Activated naive CD4-positive, alpha-beta T cell treated with anti-CD3 and anti-CD28 coated beads, Interleukin-2, amount 50 U/mL, for 24 hours (primary cell): Measurements from ENCODE around the gene OMA1.
"Not testable (repeated sequence)": the region's sequence is repeated elsewhere in the genome, so short reads cannot be mapped to it uniquely, and the experiment has no call there.

Source experiments
- H3K27ac Mint-ChIP-seq: one replicate; pipeline ENCODE4 v1.8.0; 2021; ENCODE audit warnings: mild to moderate bottlenecking, mixed read lengths
- H3K27me3 Mint-ChIP-seq: one replicate; pipeline ENCODE4 v1.8.0; 2021; ENCODE audit warnings: mixed read lengths
- H3K36me3 Mint-ChIP-seq: one replicate; pipeline ENCODE4 v1.8.0; 2021; ENCODE audit warnings: mixed read lengths
- H3K4me1 Mint-ChIP-seq: one replicate; pipeline ENCODE4 v1.8.0; 2021; ENCODE audit warnings: mixed read lengths
- H3K4me3 Mint-ChIP-seq: one replicate; pipeline ENCODE4 v1.8.0; 2021; ENCODE audit warnings: mild to moderate bottlenecking, mixed read lengths
- H3K9me3 Mint-ChIP-seq: one replicate; pipeline ENCODE4 v1.8.0; 2021; ENCODE audit warnings: mixed read lengths

OMA1 gene

DNA sequence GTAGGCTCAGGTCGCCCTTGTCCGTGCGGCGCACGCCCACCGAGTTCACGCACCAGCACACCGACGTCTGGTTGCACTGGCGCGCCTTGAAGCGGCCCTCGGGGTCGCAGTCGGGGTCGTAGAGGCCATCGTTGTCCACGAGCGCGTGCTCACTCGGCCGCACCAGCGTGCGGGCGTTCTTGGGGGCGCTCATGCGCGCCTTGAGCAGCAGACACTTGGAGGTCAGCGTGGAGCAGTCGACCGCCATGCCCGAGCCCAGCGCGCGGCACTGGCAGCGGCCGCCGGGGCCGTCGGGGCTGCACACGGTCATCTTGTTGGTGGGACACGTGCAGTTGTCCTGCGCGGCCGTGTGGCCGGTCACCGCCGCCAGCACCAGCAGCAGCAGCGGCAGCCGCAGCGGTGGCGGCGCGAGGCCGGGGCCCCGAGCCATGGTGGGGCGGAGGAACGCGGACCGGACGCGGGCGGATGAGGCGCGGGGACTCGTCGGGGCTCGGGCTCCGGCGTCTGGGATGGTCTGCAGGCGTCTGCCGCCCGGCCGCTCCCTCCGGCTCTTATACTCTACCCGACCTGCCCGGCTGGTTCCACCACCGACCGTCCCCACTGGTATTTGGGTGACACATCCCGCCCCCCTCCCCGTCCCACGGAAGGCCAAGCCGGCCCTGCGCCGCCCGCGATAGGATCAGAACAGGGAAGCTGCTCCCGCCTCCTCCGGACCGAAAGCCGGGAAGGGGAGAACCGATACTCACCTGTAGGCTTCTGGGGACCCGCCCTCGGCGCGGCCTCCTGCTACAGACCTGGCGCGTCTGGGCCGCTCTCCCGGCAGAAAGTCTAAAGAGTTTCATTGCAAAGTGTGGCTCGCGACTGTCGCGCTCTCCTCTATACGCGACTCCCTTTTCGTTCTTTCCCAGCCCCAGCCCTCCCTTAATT lies 30.5 kb upstream of the OMA1 start, which contains the start of gene TACSTD2:
Gene TACSTD2 (minus strand): TSS at position 526 of the 927 bp plus-strand sequence. CDS start 96 bp downstream, at position 430.
- H3K27me3 Mint-ChIP-seq = peaks cover 36% of the 10 kb centered on the region
- H3K27ac Mint-ChIP-seq = no peak within 1 kb of the TSS
- no peaks in the 10 kb centered on the region for H3K9me3 Mint-ChIP-seq
- H3K36me3 Mint-ChIP-seq = no peaks in the 10 kb centered on the region
- H3K4me1 Mint-ChIP-seq = peaks cover 40% of the 10 kb centered on the region
- peak within 1 kb of the TSS; percentile 72 for H3K4me3 Mint-ChIP-seq

DNA sequence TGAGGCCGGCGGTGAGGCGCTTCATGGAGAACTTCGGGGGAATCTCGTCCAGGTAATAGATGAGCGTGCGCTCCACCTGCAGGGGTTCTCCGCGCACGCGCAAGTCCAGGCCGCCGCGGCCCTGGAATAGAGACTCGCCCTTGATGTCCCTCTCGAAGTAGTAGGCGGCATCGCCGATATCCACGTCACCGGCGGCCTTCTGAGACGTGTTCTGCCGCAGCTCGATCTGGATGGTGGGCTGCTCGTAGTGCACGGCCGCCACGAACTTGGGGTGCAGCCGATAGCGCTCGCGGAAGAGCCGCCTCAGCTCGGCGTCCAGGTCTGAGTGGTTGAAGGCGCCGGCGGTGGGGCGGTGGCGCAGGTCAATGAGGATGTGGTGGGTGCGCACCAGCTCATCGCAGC lies 29.8 kb upstream of the OMA1 start:
- no peak overlapping the region for H3K27ac Mint-ChIP-seq

DNA sequence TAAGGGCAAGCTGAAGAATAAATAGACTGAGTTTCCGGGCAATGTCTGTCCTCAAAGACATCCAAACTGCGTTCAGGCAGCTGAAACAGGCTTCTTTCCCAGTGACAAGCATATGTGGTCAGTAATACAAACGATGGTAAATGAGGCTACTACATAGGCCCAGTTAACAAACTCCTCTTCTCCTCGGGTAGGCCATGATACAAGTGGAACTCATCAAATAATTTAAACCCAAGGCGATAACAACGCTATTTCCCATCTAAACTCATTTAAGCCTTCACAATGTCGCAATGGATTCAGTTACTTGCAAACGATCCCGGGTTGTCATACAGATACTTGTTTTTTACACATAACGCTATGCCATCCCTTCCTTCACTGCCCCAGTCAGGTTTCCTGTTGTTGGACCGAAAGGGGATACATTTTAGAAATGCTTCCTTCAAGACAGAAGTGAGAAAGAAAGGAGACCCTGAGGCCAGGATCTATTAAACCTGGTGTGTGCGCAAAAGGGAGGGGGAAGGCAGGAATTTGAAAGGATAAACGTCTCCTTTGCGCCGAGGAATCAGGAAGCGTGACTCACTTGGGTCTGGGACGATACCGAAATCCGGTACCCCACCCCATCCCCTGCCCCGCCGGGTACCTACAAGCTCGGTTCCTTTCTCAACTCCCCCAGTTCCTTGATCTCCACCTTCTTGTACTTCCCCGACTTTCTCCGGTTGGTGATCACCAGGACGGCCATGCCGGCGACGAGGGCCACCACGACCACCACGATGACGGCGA lies 29.2 kb upstream of the OMA1 start:
- H3K27me3 Mint-ChIP-seq = peaks cover 36% of the 10 kb centered on the region
- no peak overlapping the region for H3K27ac Mint-ChIP-seq
- peak overlapping the region; percentile 72 for H3K4me3 Mint-ChIP-seq
- peaks cover 40% of the 10 kb centered on the region for H3K4me1 Mint-ChIP-seq
- H3K36me3 Mint-ChIP-seq = no peaks in the 10 kb centered on the region
- H3K9me3 Mint-ChIP-seq = no peaks in the 10 kb centered on the region

More for the DNA sequence above, 29.8 kb upstream of the OMA1 start:
- Mint-ChIP-seq H3K27me3 (peaks cover 36% of the 10 kb centered on the region), H3K4me1 (peaks cover 40% of the 10 kb centered on the region), H3K4me3 (peak overlapping the region; percentile 72), H3K36me3 (no peaks in the 10 kb centered on the region), H3K9me3 (no peaks in the 10 kb centered on the region)

DNA sequence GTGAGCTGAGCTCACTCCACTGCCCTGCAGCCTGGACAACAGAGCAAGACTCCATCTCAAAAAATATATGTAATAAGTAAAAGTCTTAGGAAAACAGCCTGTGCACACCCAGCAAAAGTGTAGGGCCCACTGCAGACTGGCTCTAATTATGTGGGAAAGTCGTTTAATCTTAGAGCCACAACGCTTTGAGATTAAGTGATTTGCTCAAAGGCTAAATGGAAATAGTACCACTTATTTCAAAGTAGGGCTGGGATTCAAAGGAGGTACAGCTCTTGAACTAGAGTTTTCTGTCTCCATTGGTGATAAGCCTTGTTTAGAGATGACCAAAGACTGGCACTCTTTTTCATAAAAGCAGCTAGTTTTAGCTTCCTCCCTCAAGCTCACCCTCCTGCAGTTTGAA lies 28.3 kb upstream of the OMA1 start:
- peaks cover 36% of the 10 kb centered on the region for H3K27me3 Mint-ChIP-seq
- no peaks in the 10 kb centered on the region for H3K9me3 Mint-ChIP-seq
- H3K4me3 Mint-ChIP-seq = no peak overlapping the region
- no peak overlapping the region for H3K27ac Mint-ChIP-seq
- peaks cover 40% of the 10 kb centered on the region for H3K4me1 Mint-ChIP-seq
- no peaks in the 10 kb centered on the region for H3K36me3 Mint-ChIP-seq

DNA sequence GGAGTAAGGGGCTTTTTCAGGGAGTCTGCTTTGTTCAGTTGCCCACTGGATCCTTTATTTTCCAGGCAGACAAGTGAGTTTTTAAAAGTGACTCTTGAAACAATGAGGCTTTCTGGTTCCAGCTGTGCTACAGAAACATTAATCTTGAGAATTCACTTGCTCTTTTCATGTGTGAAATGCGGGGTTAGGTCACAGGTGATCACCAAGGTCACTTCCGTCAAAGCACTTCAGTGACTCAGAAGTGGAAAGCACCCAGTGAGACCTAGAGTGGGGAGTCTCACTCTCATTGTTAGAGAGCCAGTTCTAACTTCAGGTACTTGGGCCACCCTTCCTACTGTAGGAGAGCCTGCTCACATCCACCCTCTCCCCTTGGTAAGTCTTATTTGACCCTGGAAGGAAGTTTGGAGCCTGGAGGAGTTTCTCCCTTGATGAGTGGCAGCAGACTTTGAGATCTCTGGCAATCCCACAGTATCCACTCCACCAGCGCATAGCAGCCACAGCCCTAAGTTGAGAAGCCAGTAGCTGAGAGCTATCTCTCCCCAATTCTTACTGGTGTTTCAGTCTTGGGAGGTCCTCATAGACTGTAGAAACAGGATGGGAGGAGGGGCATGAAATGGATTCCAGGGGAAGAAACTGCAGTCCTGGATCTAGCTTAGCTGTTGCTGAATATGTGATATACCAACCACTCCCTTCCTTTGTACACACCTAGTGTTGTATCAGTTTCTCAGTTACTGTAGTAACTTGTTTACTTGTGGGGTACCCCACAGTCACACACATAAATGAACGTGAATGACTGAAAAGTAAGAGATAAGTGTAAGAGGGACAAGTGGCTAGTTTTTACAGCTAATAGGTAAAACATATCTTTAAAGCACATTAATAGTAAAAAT lies 27.4 kb upstream of the OMA1 start:
- peaks cover 28% of the 10 kb centered on the region for H3K27me3 Mint-ChIP-seq
- H3K27ac Mint-ChIP-seq = no peak overlapping the region
- no peaks in the 10 kb centered on the region for H3K36me3 Mint-ChIP-seq
- peaks cover 40% of the 10 kb centered on the region for H3K4me1 Mint-ChIP-seq
- no peaks in the 10 kb centered on the region for H3K9me3 Mint-ChIP-seq
- H3K4me3 Mint-ChIP-seq = no peak overlapping the region

DNA sequence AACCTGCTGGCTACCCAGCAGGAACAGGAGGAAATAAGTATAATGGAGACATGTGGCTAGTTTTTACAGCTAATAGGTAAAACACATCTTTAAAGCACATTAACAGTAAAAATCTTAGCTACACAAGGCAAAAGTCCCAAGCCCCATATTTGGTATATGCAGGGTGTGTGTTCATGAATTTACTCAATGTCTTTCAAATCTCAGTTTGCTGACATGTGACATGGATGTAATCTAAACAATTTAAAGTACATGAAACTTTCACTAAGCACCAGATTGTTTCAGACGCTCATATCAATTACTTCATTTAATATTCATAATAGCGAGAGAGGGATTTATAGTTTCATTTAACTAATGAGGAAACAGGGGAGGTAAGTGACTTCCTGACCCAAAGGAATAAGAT lies 26.6 kb upstream of the OMA1 start:
- Mint-ChIP-seq H3K27me3 (peaks cover 27% of the 10 kb centered on the region), H3K4me3 (no peak overlapping the region), H3K4me1 (peaks cover 39% of the 10 kb centered on the region), H3K27ac (no peak overlapping the region), H3K9me3 (no peaks in the 10 kb centered on the region), H3K36me3 (no peaks in the 10 kb centered on the region)

DNA sequence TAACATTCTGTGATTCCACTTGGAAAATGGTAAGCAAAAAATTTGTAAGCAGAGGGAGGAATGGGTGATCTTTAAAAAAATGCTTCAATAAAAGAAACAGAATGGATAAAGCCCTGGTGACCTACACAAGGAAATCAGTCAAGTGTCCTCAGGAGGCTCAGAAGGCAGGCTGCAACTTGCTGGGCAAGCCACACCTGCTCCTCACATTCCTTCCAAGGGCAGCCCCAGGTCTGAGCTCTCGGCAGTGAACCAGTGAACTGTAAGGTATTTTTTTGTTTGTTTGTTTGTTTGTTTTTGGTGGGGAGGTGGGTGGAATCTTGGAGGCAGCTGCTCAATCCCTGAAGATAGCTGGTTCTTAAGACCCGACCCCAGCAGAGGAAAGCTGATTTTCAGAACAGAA lies 26.2 kb upstream of the OMA1 start:
- no peak overlapping the region for H3K4me3 Mint-ChIP-seq
- H3K36me3 Mint-ChIP-seq = no peaks in the 10 kb centered on the region
- peaks cover 35% of the 10 kb centered on the region for H3K4me1 Mint-ChIP-seq
- H3K27me3 Mint-ChIP-seq = peaks cover 23% of the 10 kb centered on the region
- H3K9me3 Mint-ChIP-seq = no peaks in the 10 kb centered on the region
- no peak overlapping the region for H3K27ac Mint-ChIP-seq

DNA sequence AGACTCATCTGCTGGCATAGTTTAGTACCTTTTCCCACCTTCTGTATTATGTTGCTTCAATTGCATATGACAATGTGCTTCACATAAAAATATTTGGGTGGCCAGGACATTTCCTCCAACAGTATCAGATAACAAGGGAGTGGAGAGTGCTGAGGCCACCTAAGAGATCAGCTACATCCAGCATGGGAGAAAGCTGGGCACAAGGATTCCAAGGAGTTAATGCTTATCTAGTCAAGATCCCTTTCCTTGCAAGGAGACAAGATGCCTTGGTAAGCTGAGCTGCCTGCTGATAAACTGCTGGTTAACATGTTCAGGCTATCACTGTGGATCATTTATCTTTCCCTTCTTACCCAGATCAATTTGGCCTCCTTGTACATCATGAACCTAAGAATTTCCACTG lies 25.1 kb upstream of the OMA1 start:
- Mint-ChIP-seq H3K27ac (no peak overlapping the region), H3K4me3 (no peak overlapping the region), H3K4me1 (peaks cover 30% of the 10 kb centered on the region), H3K36me3 (no peaks in the 10 kb centered on the region), H3K9me3 (no peaks in the 10 kb centered on the region), H3K27me3 (peaks cover 18% of the 10 kb centered on the region)

DNA sequence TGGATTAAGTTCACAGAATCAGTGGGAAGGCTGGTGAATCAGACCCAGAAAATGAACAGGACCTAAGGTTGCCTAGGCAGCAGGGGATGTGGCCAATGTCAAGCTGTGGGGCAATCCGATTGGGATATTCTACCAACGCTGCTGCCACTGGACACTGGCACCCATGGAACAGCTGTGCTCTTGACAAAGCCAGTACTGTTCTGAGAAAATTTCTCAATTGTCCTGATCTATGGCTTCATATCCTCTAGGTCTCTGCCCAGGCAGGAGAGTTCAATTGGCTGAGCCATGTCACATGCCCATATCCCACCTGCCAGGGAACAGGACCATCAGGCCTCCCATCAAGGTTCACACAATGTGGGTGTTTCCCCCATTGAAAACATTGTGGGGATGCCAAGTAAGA lies 24.3 kb upstream of the OMA1 start:
- no peaks in the 10 kb centered on the region for H3K9me3 Mint-ChIP-seq
- H3K36me3 Mint-ChIP-seq = no peaks in the 10 kb centered on the region
- H3K4me1 Mint-ChIP-seq = peaks cover 23% of the 10 kb centered on the region
- H3K27ac Mint-ChIP-seq = no peak overlapping the region
- peaks cover 14% of the 10 kb centered on the region for H3K27me3 Mint-ChIP-seq
- no peak overlapping the region for H3K4me3 Mint-ChIP-seq

DNA sequence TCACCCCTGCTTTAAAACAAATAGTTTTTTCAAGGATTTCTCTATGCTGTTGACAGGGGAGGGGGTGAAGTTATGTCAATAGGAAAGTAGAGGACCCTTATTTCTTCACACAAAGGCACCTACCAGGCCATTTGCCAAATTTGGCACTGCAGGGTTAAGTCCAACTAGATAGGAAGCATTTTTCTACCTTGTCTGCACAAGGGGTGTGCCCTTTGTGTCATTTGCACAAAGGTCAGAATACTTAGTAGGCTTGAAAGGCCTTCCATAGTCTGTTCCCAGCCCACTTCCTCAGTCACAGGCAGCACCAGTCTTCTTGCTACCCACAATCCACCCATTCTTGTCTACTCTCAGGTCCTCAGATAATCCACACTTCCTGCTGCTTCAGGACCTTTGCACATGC lies 23.6 kb upstream of the OMA1 start:
- Mint-ChIP-seq H3K4me1 (peaks cover 16% of the 10 kb centered on the region), H3K36me3 (no peaks in the 10 kb centered on the region), H3K27me3 (peaks cover 9% of the 10 kb centered on the region), H3K9me3 (no peaks in the 10 kb centered on the region), H3K27ac (no peak overlapping the region), H3K4me3 (no peak overlapping the region)

DNA sequence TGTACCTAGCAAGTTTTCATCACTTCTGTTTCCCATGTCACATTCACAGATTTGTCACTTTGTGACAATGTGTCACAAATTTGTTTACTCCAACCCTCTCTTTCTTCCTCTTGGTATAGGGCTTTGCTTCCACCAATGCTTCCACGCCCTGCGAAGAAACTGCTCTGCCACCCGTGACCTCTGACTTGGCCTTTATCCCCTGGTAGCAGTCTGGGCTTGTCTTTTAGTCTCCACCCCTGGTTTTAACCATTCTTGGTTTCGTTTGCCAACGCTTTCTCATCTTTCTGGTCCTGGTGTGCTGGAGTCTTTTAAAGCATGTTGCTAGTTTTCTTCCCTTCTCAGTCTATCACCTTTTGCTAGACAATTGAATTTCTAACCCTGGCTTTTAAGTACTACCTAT lies 22.4 kb upstream of the OMA1 start:
- Mint-ChIP-seq H3K36me3 (no peaks in the 10 kb centered on the region), H3K27me3 (peaks cover 8% of the 10 kb centered on the region), H3K27ac (no peak overlapping the region), H3K4me3 (no peak overlapping the region), H3K9me3 (no peaks in the 10 kb centered on the region), H3K4me1 (peaks cover 12% of the 10 kb centered on the region)

DNA sequence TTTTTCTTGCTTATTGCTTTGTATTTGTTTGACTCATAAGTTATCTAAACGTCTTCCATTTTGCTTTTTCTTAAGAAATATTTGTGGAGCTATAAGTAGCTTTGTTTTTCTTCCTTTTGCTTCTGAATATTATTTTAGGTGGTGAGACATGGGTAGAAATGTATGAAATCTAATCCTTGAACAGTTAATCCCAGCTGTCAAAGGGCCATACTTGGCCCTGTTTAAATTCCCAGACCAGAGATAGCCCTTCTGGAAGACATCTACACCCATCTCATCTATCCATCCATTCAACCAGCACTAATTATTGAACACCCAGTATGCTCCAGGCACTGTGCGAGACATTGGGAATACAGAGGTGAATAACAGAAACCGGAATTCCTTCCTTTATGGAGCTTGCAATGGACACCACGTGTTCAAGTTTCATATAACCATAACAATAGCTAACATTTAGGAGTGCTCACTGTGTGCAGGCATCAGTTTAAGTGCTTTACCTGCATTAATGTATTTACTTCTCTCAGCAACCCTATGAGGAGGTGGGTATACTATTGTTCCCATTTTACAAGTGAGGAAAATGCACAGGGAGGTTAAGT lies 21.8 kb upstream of the OMA1 start:
- Mint-ChIP-seq H3K9me3 (no peaks in the 10 kb centered on the region), H3K27me3 (peaks cover 8% of the 10 kb centered on the region), H3K27ac (no peak overlapping the region), H3K36me3 (no peaks in the 10 kb centered on the region), H3K4me3 (no peak overlapping the region), H3K4me1 (peaks cover 6% of the 10 kb centered on the region)

DNA sequence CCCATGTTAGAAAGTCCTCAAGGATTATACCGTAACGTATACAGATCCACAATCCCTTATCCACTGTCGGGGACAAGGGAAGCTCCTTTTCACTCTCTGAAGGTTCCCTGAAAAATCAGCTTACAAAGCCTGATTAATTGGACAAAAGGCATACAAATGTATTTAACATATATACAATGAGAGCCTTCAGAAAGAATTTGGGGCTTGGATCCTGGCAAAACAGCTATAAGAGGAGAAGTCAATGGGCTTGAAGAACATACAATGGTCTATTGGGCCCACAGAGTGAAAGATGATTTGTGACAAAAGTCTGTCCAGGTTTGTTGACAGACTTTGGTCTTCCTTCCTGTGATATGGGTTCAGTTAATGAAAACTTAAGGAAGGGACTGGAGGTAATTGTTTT lies 19.8 kb upstream of the OMA1 start:
- Mint-ChIP-seq H3K27me3 (peaks cover 9% of the 10 kb centered on the region), H3K36me3 (no peaks in the 10 kb centered on the region), H3K4me3 (no peak overlapping the region), H3K9me3 (no peaks in the 10 kb centered on the region), H3K27ac (no peak overlapping the region), H3K4me1 (no peaks in the 10 kb centered on the region)

DNA sequence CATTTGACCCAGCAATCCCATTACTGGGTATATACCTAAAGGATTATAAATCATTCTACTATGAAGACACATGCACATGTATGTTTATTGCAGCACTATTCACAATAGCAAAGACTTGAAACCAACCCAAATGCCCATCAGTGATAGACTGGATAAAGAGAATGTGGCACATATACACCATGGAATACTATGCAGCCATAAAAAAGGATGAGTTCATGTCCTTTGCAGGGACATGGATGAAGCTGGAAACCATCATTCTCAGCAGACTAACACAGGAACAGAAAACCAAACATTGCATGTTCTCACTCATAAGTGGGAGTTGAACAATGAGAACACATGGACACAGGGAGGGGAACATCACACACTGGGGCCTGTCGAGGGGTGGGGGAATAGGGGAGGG lies 17.2 kb upstream of the OMA1 start:
- H3K9me3 Mint-ChIP-seq, H3K4me1 Mint-ChIP-seq, H3K27ac Mint-ChIP-seq, H3K4me3 Mint-ChIP-seq, H3K36me3 Mint-ChIP-seq: not testable (repeated sequence)
- peaks cover 13% of the 10 kb centered on the region for H3K27me3 Mint-ChIP-seq

DNA sequence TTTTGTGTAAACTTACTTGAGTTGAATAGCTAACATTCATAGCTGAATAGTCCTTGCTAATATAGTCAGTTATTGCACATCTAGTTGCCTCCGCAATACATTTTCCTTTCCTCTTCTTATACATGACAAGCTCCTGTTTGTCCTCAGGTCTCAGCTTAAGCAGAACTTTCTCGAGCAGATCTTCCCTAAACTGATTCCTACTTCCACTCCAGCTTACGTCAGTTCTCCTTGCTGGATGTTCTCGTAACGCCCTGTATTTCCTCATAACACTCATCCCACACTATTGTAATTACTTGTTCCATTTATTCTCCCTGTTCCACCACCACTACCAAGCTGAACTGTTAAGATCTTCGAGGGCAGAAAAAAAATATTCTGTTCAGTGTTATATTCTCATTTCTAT lies 15.1 kb upstream of the OMA1 start:
- no peaks in the 10 kb centered on the region for H3K4me1 Mint-ChIP-seq
- H3K27me3 Mint-ChIP-seq = peaks cover 20% of the 10 kb centered on the region
- H3K27ac Mint-ChIP-seq = no peak overlapping the region
- H3K36me3 Mint-ChIP-seq = no peaks in the 10 kb centered on the region
- H3K4me3 Mint-ChIP-seq = no peak overlapping the region
- H3K9me3 Mint-ChIP-seq = no peaks in the 10 kb centered on the region
